ENCODE measurements around the gene RAI2. TPM values are rescaled to one million over a fixed set of nuclear protein-coding genes. Genes with fewer than 3 reads are reported as not detected.

RAI2 gene
- total and polyA plus RNA-seq, 2 experiments from 2014 or later = 4.5 to 8.2 TPM

GRCh38 chrX:17750436-17750835 lies 110.7 kb downstream of the RAI2 start:
- no peak overlapping the region for H2AFZ ChIP-seq
- no peak overlapping the region for H3K27ac ChIP-seq
- H4K20me1 ChIP-seq (ENCODE audit: insufficient read depth, poor library complexity, severe bottlenecking) = no peaks in the 10 kb centered on the region
- no peaks in the 10 kb centered on the region for H3K27me3 ChIP-seq
- no peak for DNase-seq (ENCODE audit: low spot score)
- no peaks in the 10 kb centered on the region for H3K9me3 ChIP-seq (ENCODE audit: low read depth)
- H3K4me3 ChIP-seq = no peak overlapping the region
- TF ChIP-seq EZH2phosphoT487 (IDR thresholded peaks at IDR 0.05; ENCODE audit: low read depth, severe bottlenecking, unreplicated experiment) (no peak), EZH2 (IDR thresholded peaks at IDR 0.05; ENCODE audit: borderline replicate concordance) (no peak)
- TF ChIP-seq, protein P1, sequence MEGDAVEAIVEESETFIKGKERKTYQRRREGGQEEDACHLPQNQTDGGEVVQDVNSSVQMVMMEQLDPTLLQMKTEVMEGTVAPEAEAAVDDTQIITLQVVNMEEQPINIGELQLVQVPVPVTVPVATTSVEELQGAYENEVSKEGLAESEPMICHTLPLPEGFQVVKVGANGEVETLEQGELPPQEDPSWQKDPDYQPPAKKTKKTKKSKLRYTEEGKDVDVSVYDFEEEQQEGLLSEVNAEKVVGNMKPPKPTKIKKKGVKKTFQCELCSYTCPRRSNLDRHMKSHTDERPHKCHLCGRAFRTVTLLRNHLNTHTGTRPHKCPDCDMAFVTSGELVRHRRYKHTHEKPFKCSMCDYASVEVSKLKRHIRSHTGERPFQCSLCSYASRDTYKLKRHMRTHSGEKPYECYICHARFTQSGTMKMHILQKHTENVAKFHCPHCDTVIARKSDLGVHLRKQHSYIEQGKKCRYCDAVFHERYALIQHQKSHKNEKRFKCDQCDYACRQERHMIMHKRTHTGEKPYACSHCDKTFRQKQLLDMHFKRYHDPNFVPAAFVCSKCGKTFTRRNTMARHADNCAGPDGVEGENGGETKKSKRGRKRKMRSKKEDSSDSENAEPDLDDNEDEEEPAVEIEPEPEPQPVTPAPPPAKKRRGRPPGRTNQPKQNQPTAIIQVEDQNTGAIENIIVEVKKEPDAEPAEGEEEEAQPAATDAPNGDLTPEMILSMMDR (IDR thresholded peaks at IDR 0.05; ENCODE audit: poor library complexity) = no peak
- no peaks in the 10 kb centered on the region for H3K9me2 ChIP-seq (replicated peaks; ENCODE audit: insufficient read depth)
- H3K79me2 ChIP-seq = peaks cover 5% of the 10 kb centered on the region
- no peaks in the 10 kb centered on the region for H3K36me3 ChIP-seq (replicated peaks; ENCODE audit: insufficient read depth, low read depth)
- H3K4me2 ChIP-seq = no peak overlapping the region
- 70% methylated on average over 3 of the region's 3 CpGs for WGBS (ENCODE audit: low lambda C conversion rate, missing lambda C conversion rate)
- H3K4me1 ChIP-seq (ENCODE audit: insufficient read depth) = no peaks in the 10 kb centered on the region

Other genes starting within 250 kb of the RAI2 start
- 21.8 and 23.7 TPM in 2 replicates for gene SCML1, start 123.8 kb downstream of the RAI2 start, total RNA-seq
- 17.0 and 19.1 TPM in 2 replicates for gene SCML1, start 123.8 kb downstream of the RAI2 start, polyA plus RNA-seq

Measured in hepatocyte (in vitro differentiated cells).